ENCODE results near the gene ARPIN.
"Not testable (repeated sequence)": the region's sequence is repeated elsewhere in the genome, so short reads cannot be mapped to it uniquely, and the experiment has no call there.

ARPIN gene

GRCh38 chr15:89870006-89870405, 42.7 kb downstream of the ARPIN start:
- DNase-seq (ENCODE audit: low read depth), result no peak
- TF ChIP-seq POLR2A (IDR thresholded peaks at IDR 0.05; ENCODE audit: extremely low read depth, insufficient read length) (no peak), CTCF (IDR thresholded peaks at IDR 0.05; ENCODE audit: low read depth, low read length) (no peak), MAX (IDR thresholded peaks at IDR 0.05; ENCODE audit: low read depth, low read length) (no peak), MYC (IDR thresholded peaks at IDR 0.05; ENCODE audit: low read depth, low read length) (no peak)
- no peak overlapping the region for H3K4me3 ChIP-seq (ENCODE audit: low read depth, low read length)

- not testable (repeated sequence) for DNase-seq (ENCODE audit: low read depth); H3K4me3 ChIP-seq (ENCODE audit: low read depth, low read length)
Observed at GRCh38 chr15:89869490-89869889, 43.3 kb downstream of the ARPIN start.

- TF ChIP-seq MAX (IDR thresholded peaks at IDR 0.05; ENCODE audit: low read depth, low read length) (no peak), CTCF (IDR thresholded peaks at IDR 0.05; ENCODE audit: low read depth, low read length) (no peak), POLR2A (IDR thresholded peaks at IDR 0.05; ENCODE audit: extremely low read depth, insufficient read length) (no peak), MYC (IDR thresholded peaks at IDR 0.05; ENCODE audit: low read depth, low read length) (no peak)
- no peak for DNase-seq (ENCODE audit: low read depth)
- no peak overlapping the region for H3K4me3 ChIP-seq (ENCODE audit: low read depth, low read length)
Observed at GRCh38 chr15:89864958-89865739, 47.6 kb downstream of the ARPIN start.

- DNase-seq (ENCODE audit: low read depth), result no peak
- H3K4me3 ChIP-seq (ENCODE audit: low read depth, low read length), result no peak overlapping the region
- TF ChIP-seq MAX (IDR thresholded peaks at IDR 0.05; ENCODE audit: low read depth, low read length) (no peak), CTCF (IDR thresholded peaks at IDR 0.05; ENCODE audit: low read depth, low read length) (no peak), POLR2A (IDR thresholded peaks at IDR 0.05; ENCODE audit: extremely low read depth, insufficient read length) (no peak), MYC (IDR thresholded peaks at IDR 0.05; ENCODE audit: low read depth, low read length) (no peak)
Observed at GRCh38 chr15:89863918-89864317, 48.8 kb downstream of the ARPIN start.

GRCh38 chr15:89860891-89861290, 51.9 kb downstream of the ARPIN start:
- H3K4me3 ChIP-seq (ENCODE audit: low read depth, low read length), result no peak overlapping the region
- DNase-seq (ENCODE audit: low read depth), result no peak
- TF ChIP-seq MAX (IDR thresholded peaks at IDR 0.05; ENCODE audit: low read depth, low read length) (no peak), POLR2A (IDR thresholded peaks at IDR 0.05; ENCODE audit: extremely low read depth, insufficient read length) (no peak), MYC (IDR thresholded peaks at IDR 0.05; ENCODE audit: low read depth, low read length) (no peak), CTCF (IDR thresholded peaks at IDR 0.05; ENCODE audit: low read depth, low read length) (no peak)

- H3K4me3 ChIP-seq (ENCODE audit: low read depth, low read length), result no peak overlapping the region
- no peak for TF ChIP-seq CTCF (IDR thresholded peaks at IDR 0.05; ENCODE audit: low read depth, low read length)
- DNase-seq (ENCODE audit: low read depth), result no peak
Observed at GRCh38 chr15:89860431-89860830, 52.3 kb downstream of the ARPIN start.

Data from NB4 (cell line).